Mesodermal cell (in vitro differentiated cells): ENCODE measurements around the gene SNX11.
"Not testable (repeated sequence)": the region's sequence is repeated elsewhere in the genome, so short reads cannot be mapped to it uniquely, and the experiment has no call there.

Experiments
- H3K27ac ChIP-seq: 2 replicates; pipeline ENCODE4 v1.7.0; 2013; ENCODE audit warnings: mild to moderate bottlenecking, low read depth, low read length, moderate library complexity; ENCODE audit not compliant: severe bottlenecking
- H3K36me3 ChIP-seq: 2 replicates; pipeline ENCODE4 v1.7.1; 2013; ENCODE audit warnings: mild to moderate bottlenecking, low read length, moderate library complexity; ENCODE audit not compliant: control insufficient read depth, insufficient read depth
- H3K4me1 ChIP-seq: one replicate; pipeline ENCODE4 v1.7.1; 2013; ENCODE audit warnings: mild to moderate bottlenecking, low read length; ENCODE audit not compliant: insufficient read depth, control insufficient read depth, poor library complexity, severe bottlenecking
- H3K4me3 ChIP-seq: 2 replicates; pipeline ENCODE4 v1.7.0; 2013; ENCODE audit warnings: low read length, control low read depth, mild to moderate bottlenecking; ENCODE audit not compliant: insufficient read depth, poor library complexity, severe bottlenecking; ENCODE audit errors: extremely low read depth
- H3K9me3 ChIP-seq: 2 replicates; pipeline ENCODE4 v1.7.1; 2013; ENCODE audit warnings: mild to moderate bottlenecking, low read length, moderate library complexity; ENCODE audit not compliant: control insufficient read depth
- WGBS, 2 experiments: methylation state at CpG; one replicate each; pipeline ENCODE4 v1.1.5; 2013; ENCODE audit warnings: missing lambda C conversion rate in 2 of 2; ENCODE audit not compliant: insufficient coverage in 2 of 2; 5-methylcytosine and 5-hydroxymethylcytosine counted together

The SNX11 gene

DNA sequence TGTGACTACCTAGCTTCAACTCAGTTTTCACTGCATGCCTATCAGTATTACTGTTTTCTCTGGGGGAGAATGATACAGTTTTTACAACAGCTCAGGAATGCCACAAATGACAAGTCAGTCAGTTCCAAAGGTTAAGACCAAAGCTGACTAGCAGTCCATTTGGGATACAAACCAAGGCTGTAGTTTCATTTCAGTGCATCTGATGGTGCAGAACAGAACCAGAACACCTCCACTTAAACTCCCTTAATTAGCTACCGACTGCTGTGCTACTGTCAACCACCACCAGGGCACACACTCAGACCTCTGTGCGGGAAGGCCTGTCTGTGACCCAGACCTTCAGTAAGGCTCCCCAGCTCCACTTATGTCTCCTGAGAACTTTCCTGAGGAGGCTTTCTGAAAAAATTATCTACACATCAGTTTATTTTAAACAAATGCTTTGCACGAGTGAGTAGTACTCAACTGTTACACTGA lies 39.0 kb upstream of the SNX11 start:
- Histone ChIP-seq H3K27ac (peak overlapping the region; percentile 45), H3K4me1 (peaks cover 5% of the 10 kb centered on the region), H3K4me3 (no peak overlapping the region), H3K9me3 (no peaks in the 10 kb centered on the region), H3K36me3 (peaks cover 89% of the 10 kb centered on the region)
- WGBS, 2 experiments: 78 to 82% methylated on average over 2 to 3 of the region's 3 CpGs

DNA sequence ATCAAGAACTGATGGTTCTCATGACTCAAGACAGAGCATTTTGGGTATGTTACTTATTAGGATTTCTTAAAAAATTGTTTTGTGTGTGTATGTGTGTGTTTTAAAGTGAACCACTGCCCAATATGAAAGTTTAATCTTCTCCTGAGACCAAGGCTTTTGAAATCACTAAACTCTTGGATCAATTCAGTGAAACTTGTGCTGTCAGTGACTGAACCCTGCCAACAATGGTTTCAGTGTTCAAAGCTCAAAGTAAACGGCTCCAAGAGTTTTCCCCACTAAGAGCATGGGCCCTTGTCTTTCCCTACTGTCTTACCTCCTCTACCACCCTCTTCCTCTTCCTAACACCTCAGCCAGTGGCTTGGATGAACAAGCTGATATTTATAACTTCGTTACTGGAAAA lies 37.4 kb upstream of the SNX11 start:
- H3K4me1 ChIP-seq: peaks cover 5% of the 10 kb centered on the region
- 91% methylated on average over 1 of the region's 2 CpGs; no CpG with 5 or more reads in 1 of the 2 experiments for WGBS, 2 experiments
- H3K27ac ChIP-seq: no peak overlapping the region
- peaks cover 92% of the 10 kb centered on the region for H3K36me3 ChIP-seq
- no peaks in the 10 kb centered on the region for H3K9me3 ChIP-seq
- no peak overlapping the region for H3K4me3 ChIP-seq

DNA sequence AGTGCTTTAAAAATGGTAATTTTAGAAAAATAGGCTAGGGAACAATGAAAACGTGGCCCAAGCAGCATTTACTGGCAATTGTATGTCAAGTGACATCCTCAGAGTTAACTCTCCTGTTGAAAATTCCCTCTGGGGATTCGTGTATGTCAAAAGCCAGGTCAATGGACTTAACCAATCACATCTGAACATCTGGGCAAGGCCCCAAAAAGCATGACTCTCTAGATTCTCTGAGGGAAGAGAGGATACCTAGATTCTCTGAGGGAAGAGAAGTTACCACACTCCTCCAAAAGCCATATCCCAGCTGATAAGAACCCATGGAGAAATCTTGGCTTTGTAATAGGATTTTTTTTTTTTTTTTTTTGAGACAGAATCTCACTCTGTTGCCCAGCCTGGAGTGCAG lies 35.9 kb upstream of the SNX11 start:
- Histone ChIP-seq H3K4me3 (no peak overlapping the region), H3K36me3 (peaks cover 95% of the 10 kb centered on the region), H3K9me3 (no peaks in the 10 kb centered on the region), H3K4me1 (peaks cover 5% of the 10 kb centered on the region), H3K27ac (no peak overlapping the region)
- WGBS, 2 experiments: 79 to 90% methylated on average over 1 of the region's 2 CpGs

- not testable (repeated sequence) for H3K4me3 ChIP-seq, H3K27ac ChIP-seq, H3K9me3 ChIP-seq, H3K4me1 ChIP-seq
- 97% methylated on average over 6 to 7 of the region's 9 CpGs for whole genome bisulfite sequencing, 2 experiments
- peaks cover 92% of the 10 kb centered on the region for H3K36me3 ChIP-seq
These were observed 34.8 kb upstream of the SNX11 start for GRCh38 chr17:48072811-48073210.

DNA sequence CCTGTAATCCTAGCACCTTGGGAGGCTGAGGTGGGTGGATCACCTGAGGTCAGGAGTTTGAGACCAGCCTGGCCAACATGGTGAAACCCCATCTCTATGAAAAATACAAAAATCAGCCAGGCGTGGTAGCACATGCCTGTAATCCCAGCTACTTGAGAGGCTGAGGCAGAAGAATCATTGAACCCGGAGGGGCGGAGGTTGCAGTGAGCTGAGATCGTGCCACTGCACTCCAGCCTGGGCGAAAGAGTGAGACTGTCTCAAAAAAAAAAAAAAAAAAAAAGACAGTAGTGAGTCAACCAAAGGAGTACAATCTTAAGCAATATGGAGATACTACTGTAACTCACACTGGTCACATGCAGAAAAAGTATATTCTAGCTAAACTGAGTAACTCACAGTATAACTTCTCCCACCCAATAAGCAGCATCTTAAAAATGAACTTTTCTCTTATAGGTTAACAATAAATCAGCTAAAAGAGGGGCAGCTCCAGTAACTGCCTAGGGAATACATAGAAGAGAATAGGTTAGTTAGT lies 33.9 kb upstream of the SNX11 start:
- H3K9me3 ChIP-seq, H3K4me3 ChIP-seq, H3K4me1 ChIP-seq, H3K27ac ChIP-seq: not testable (repeated sequence)
- 96 to 100% methylated on average over 3 to 4 of the region's 5 CpGs for WGBS, 2 experiments
- H3K36me3 ChIP-seq: peaks cover 88% of the 10 kb centered on the region

DNA sequence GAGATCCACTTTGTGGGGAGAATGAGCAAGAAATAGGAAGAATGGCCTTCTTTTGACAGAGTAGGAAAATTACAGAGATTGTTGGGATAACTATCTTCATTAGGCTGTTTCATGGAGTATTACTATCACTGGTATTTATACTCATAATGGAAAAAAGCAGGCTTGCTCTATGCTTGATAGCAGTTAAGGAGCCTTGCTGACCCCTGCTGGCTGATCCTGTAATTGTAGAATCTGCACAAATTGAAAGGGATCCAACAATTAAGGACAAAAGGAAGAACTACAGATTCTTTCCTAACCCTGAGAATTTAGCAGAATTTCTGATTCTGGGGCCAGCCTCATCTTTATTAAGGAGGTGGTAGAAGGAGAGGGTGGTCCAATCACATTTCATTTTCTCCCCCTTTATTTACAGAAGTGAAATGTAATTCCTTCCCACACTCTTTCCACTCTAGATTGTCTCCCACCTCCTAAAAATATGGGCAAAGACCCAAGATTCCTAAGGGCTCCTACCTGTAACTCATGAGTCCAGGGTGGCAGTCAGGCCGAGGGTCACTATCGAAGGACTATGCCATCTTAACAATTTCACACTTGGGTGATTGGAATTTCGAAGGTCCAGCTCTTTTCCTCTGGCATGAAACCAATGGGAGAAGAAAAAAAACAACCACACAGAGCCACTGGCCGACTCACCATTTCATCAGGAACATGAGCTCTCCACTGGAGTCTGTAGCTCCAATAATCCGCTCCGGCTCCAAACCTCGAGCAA lies 33.1 kb upstream of the SNX11 start:
- H3K27ac ChIP-seq: peak overlapping the region; percentile 23
- 79 to 100% methylated on average over 1 to 4 of the region's 7 CpGs for WGBS, 2 experiments

DNA sequence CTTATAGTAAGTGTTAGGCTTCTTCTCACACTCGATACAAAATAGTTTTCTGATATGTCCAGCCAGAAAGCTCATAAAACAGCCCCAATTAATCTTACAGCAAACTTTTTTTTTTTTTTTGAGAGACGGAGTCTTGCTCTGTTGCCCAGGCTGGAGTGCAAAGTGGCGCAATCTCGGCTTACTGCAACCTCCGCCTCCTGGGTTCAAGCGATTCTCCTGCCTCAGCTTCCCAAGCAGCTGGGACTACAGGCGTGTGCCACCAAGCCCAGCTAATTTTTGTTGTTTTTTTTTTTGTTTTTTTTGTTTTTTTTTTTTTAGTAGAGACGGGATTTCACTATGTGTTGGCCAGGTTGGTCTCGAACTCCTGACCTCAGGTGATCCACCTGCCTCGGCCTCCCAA lies 30.4 kb upstream of the SNX11 start:
- WGBS, 2 experiments: 98 to 99% methylated on average over 7 of the region's 10 CpGs
- not testable (repeated sequence) for H3K4me3 ChIP-seq, H3K27ac ChIP-seq, H3K4me1 ChIP-seq, H3K9me3 ChIP-seq
- H3K36me3 ChIP-seq: peaks cover 71% of the 10 kb centered on the region

More for the DNA sequence above, 33.1 kb upstream of the SNX11 start:
- no peaks in the 10 kb centered on the region for H3K4me1 ChIP-seq
- no peaks in the 10 kb centered on the region for H3K9me3 ChIP-seq
- H3K36me3 ChIP-seq: peaks cover 89% of the 10 kb centered on the region
- H3K4me3 ChIP-seq: no peak overlapping the region

DNA sequence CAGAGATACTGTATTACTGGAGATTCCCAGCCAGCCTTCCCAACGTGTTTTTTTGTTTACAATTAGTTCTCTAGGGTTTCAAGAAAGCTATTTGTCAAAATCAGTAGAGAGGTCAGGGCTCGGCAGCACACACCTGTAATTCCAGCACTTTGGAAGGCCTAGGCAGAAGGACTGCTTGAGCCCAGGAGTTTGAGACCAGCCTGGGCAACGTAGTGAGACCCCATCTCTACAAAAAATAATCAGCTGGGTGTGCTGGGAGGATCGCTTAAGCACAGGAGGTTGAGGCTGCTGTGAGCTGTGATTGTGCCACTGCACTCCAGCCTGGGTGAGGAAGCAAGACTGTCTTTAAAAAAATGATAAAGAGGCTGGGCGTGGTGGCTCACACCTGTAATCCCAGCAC lies 25.7 kb upstream of the SNX11 start:
- H3K27ac ChIP-seq: no peak overlapping the region
- WGBS, 2 experiments: 89 to 93% methylated on average over 1 to 5 of the region's 5 CpGs
- H3K36me3 ChIP-seq: peaks cover 34% of the 10 kb centered on the region
- no peaks in the 10 kb centered on the region for H3K9me3 ChIP-seq
- no peaks in the 10 kb centered on the region for H3K4me1 ChIP-seq
- no peak overlapping the region for H3K4me3 ChIP-seq

GRCh38 chr17:48084932-48085331 lies 22.6 kb upstream of the SNX11 start:
- Histone ChIP-seq H3K27ac (no peak overlapping the region), H3K9me3 (no peaks in the 10 kb centered on the region), H3K36me3 (peaks cover 24% of the 10 kb centered on the region), H3K4me3 (no peak overlapping the region), H3K4me1 (no peaks in the 10 kb centered on the region)
- WGBS, 2 experiments: 75 to 92% methylated on average over 1 of the region's 2 CpGs

GRCh38 chr17:48093341-48094045 lies 14.1 kb upstream of the SNX11 start:
- H3K4me3 ChIP-seq: no peak overlapping the region
- no peaks in the 10 kb centered on the region for H3K4me1 ChIP-seq
- no peaks in the 10 kb centered on the region for H3K9me3 ChIP-seq
- WGBS, 2 experiments: 95 to 98% methylated on average over 5 to 9 of the region's 11 CpGs
- H3K36me3 ChIP-seq: peaks cover 60% of the 10 kb centered on the region
- no peak overlapping the region for H3K27ac ChIP-seq

- no peak overlapping the region for H3K27ac ChIP-seq
- peaks cover 59% of the 10 kb centered on the region for H3K36me3 ChIP-seq
- 87 to 95% methylated on average over 3 to 4 of the region's 4 CpGs for WGBS, 2 experiments
- no peaks in the 10 kb centered on the region for H3K4me1 ChIP-seq
- H3K4me3 ChIP-seq: no peak overlapping the region
- H3K9me3 ChIP-seq: no peaks in the 10 kb centered on the region
These were observed 12.0 kb upstream of the SNX11 start for GRCh38 chr17:48095611-48096010.
